ENCODE measurements around the gene NTM.

The NTM gene

DNA sequence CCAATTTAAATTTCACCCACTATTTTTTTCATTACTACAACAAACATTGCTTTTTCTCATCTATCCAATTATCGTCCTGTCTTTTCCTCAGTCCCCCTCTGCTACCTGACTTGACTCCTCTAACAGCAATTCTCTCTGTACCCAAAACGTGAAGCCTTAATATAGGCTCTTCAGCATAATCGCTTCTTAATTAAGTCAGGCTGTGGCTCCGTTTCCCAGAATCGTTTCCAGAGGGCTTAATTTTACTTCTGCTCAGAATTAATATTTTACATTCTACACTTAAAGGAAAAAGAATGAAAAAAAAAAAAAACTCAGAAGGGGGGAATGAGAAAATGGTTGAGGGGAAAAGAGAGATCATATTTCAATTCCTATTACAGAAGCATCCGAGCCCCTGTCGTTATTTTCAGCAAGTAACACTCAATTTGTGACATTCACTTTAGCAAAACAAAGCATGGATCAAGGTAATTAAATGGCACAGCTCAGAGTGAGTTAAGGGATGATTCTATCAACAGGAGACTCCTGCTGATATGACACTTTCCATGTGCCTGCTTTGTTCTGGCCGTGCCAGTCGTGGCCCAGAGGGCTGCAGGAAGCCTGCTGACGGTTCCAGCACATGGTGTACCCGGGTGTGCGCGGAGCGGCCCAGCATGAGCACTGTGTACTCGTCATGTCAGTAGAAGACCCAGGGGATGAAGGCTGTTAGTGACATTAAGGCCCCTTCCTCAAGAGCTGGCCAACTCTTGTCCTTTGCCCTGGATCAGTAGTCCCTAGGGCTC lies 272.5 kb downstream of the NTM start:
- TF ChIP-seq, protein P1, sequence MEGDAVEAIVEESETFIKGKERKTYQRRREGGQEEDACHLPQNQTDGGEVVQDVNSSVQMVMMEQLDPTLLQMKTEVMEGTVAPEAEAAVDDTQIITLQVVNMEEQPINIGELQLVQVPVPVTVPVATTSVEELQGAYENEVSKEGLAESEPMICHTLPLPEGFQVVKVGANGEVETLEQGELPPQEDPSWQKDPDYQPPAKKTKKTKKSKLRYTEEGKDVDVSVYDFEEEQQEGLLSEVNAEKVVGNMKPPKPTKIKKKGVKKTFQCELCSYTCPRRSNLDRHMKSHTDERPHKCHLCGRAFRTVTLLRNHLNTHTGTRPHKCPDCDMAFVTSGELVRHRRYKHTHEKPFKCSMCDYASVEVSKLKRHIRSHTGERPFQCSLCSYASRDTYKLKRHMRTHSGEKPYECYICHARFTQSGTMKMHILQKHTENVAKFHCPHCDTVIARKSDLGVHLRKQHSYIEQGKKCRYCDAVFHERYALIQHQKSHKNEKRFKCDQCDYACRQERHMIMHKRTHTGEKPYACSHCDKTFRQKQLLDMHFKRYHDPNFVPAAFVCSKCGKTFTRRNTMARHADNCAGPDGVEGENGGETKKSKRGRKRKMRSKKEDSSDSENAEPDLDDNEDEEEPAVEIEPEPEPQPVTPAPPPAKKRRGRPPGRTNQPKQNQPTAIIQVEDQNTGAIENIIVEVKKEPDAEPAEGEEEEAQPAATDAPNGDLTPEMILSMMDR (conservative IDR thresholded peaks at IDR 0.05), result no peak
- no peak overlapping the region for H3K27ac ChIP-seq

DNA sequence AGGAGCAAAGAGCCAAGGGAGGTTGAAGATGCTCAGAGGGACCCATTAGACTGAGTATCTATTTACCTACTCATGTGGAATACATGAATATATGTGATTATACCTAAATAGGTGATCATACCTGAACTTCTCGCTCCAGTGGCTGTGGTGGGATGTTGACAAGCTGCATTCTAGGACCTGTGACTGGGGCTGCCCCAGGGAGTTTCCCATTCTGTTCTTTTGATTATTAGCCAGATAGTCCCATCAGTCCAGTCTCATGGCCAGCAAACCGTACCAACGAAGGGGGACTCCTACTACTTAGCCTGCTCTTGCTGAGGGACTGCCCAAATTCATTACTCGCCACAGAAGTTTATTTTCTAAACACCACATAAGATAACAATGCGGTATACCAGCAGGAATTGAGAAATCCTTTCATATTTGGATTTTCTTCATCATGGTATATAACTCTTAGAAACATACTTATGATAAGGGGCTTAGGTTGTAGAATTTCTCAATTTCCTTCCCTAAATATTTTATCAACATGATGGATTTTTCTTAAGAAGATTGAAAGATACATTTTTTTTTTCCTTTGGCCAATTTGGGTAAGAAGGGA lies 273.9 kb downstream of the NTM start:
- TF ChIP-seq, protein P1 (conservative IDR thresholded peaks at IDR 0.05), result no peak
- H3K27ac ChIP-seq, result no peak overlapping the region

DNA sequence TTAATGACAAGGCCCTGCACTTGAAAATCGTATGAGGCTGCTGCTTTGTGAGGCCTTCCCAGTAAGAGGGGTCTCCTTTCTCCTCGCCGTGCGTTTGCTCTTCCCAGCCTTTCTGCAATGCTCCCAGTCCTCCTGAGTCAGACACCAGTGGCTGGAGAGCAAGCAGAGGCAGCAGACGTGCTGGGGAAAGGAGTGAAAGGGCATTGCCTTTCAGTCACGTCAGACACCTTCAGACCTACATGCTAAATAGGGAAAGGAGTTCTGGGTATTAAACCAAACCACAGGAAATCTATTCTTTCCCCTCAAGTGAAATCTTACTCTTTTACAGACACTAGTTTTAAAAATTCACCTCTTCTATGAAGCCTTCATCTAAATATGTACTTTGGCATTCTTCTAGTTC lies 274.8 kb downstream of the NTM start:
- no peak overlapping the region for H3K27ac ChIP-seq
- TF ChIP-seq, protein P1 (conservative IDR thresholded peaks at IDR 0.05), result no peak

DNA sequence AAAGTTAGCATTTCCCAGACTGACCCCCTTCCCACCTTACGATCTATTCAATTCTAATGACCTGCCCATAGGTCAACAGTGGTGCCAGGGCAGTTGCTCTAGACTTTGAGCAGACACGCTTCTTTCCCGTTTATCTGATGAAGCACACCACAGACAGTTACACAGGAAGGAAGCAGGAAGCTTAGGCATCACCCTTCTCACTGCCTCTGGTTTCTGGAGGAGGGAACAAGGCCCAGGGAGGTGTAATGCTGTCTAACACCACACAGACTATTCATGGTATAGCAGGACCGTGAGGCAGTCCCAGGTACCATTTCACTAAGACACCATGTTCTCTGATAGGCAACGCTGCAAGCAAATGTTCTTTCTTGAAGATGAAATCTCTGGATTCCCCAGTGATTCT lies 279.4 kb downstream of the NTM start:
- H3K27ac ChIP-seq, result no peak overlapping the region
- TF ChIP-seq, protein P1 (conservative IDR thresholded peaks at IDR 0.05), result no peak

DNA sequence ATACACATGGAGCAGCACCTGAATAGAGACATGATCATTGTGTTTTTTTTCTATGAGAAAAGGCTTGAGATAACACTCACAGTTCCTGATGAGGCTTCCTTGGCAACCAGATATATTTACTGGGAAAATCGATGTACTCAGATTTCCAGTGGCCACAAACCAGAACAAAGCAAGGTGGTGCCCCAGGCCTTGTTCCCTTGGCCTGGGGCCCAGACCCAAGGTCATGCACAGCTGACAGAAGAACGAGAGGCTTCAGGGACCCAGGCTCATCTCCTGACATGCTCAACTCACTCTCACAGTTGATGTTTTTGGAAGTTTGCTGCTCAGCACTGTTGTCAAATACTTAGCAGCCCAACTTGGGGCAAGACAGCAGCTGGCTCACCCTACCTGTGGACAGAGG lies 281.8 kb downstream of the NTM start:
- H3K27ac ChIP-seq, result no peak overlapping the region
- TF ChIP-seq, protein P1 (conservative IDR thresholded peaks at IDR 0.05), result no peak

DNA sequence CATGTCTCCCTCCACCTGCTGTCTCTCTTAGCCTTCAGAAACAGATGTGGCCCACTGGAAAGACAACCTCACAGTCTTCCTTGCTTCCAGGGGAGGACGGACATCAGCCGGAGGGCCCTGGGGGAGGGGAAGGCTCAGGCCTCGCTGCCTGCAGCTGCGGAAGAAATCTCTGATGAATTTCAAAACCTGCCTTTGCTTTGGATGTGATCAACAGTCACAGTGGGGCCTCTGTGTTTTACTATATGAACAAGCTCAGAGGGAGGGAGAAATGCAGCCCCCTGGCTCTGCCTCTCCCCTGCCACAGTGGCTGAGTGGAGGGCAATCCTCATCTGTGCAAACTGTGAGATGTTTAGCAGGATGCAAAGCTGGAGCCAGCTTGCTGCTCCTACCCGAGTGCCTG lies 282.8 kb downstream of the NTM start:
- TF ChIP-seq, protein P1 (conservative IDR thresholded peaks at IDR 0.05), result no peak
- no peak overlapping the region for H3K27ac ChIP-seq

DNA sequence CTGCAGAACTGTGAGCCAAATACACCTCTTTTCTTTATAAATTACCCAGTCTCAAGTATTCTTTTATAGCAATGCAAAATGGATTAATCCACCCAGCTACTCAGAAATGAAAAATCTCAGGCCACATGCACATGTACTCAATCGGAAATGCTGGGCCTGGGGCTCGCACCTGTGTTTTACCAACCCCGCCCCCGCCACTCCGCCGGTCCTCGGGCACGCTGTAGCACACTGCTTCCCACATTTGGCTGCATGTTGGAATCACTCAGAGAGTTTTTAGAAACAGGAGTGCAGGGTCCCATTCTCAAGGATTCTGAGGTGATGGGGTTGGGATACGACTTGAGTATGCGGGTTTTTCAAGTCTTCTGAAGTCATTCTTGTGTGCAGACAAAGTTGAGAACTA lies 284.4 kb downstream of the NTM start:
- no peak overlapping the region for H3K27ac ChIP-seq
- TF ChIP-seq, protein P1 (conservative IDR thresholded peaks at IDR 0.05), result no peak

Data from VCaP (cell line).